GM21367 (cell line): ENCODE data around the gene GGT7.
"Not testable (repeated sequence)": the region's sequence is repeated elsewhere in the genome, so short reads cannot be mapped to it uniquely, and the experiment has no call there.

Experiments
- ATAC-seq: cut with Tn5 transposase; IDR thresholded peaks from one replicate; pipeline ENCODE4 v1.9.1; 2021; ENCODE audit not compliant: unreplicated experiment

The GGT7 gene

DNA sequence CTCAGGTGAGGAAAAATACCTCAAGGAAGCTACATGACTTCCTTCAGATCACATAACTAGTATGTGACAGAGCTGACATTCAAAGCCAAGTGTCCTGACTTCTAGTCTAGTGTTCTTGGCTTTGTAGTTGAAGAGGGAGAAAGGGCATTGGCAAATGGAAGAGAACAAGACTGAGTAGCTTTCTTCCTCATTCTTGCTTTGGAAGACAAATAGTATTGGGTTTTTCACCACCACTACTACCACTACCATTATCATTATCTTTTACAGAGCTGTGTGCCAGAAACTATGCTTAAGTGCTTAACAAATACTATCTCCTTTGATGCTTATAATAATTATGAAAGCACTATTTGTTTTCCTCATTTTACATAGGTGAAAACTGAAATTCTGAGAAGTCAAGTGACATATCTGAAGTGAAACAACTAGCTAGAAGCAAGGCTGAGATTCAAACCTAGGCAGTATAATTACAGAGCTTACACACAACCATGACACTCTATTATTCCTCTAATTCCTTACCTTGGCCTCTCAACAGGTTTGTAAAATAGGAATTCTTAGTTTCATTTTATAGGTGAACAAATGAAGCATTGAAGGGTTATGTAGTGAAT is 10.5 kb upstream of the GGT7 start:
- ATAC-seq, result no peak

GRCh38 chr20:34881689-34882088 is 9.0 kb upstream of the GGT7 start:
- ATAC-seq, result no peak

- ATAC-seq, result not testable (repeated sequence)
These were observed 8.3 kb upstream of the GGT7 start for GRCh38 chr20:34880971-34881370.

GRCh38 chr20:34880215-34880850 is 7.7 kb upstream of the GGT7 start:
- no peak for ATAC-seq

GRCh38 chr20:34876406-34877282 is 4.0 kb upstream of the GGT7 start, which contains the start of gene ACSS2:
ACSS2 (plus strand) TSS chr20:34876612; CDS start chr20:34876646, 34 bp downstream.
- ATAC-seq, result peak; percentile 18

DNA sequence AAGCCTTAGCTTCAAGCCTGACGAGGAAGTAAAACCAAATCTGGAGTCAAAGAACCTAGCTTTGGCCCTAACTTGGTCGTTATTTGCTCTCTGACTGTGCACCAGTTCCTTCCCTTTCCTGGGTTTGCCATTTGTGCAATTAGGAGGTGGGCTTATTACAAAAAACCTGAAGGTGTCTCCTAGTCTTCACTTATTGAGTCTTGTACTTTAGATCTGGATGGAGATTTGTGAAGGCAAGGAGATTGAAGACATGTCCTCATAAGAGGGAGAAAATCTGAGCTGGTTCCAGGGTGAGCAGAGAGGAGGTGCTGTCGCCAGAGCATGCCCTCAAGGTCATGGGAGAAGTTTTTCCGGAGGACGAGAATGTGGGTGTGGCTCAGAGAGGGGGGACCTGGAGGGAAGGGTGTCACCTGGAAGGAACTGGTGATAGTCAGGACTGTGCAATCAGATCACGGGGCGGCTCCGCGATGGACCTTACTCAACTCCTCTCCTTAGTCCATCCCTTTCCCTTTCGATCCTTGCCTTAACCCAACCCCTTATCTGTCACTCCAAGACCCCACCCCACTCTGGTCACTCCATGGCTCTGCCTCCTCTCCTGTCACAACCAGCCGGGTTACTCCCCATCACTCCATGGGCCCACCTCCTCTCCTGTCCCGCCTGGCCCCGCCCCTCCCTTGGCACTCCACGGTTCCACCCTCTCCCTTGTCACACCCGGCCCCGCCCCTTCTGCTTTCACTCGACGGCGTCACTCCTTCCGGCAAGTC is 3.2 kb upstream of the GGT7 start:
- peak; percentile 54 for ATAC-seq

- no peak for ATAC-seq
These were observed 1.5 kb upstream of the GGT7 start for GRCh38 chr20:34874094-34874654.

GRCh38 chr20:34873583-34874093 is 982 bp upstream of the GGT7 start:
- ATAC-seq, result no peak

- ATAC-seq, result no peak
These were observed 562 bp downstream of the GGT7 start for GRCh38 chr20:34871966-34872621.

- no peak for ATAC-seq
These were observed 1.2 kb downstream of the GGT7 start for GRCh38 chr20:34871320-34871926.

- no peak for ATAC-seq
These were observed 8.4 kb downstream of the GGT7 start for GRCh38 chr20:34864216-34864615.

DNA sequence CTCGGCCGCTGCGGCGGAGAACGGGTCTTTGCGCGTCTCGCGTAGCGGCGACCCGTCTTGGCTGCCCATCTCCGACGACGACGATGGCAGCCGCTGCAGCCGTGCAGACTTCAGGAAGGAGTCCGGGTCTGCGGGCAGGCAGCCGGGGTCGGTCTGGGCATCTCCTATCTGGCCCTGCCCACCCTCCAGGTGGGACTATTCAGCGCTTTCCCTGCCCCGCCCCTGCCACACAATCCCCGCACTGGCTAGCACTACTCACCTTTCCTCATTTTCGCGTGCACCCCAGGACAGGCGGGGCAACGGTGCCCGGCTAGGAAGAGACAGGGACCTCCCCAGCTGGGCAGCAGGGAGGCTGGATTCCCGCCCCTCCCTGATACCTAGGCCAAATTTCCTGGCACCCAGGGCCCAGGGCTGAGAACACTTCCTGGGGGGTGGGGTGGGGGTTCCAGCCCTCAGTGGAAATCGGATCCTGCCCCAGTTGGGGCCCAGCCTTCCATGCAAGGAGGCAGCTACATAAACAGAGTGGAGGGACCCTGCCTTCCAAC is 9.2 kb downstream of the GGT7 start:
- ATAC-seq, result no peak

DNA sequence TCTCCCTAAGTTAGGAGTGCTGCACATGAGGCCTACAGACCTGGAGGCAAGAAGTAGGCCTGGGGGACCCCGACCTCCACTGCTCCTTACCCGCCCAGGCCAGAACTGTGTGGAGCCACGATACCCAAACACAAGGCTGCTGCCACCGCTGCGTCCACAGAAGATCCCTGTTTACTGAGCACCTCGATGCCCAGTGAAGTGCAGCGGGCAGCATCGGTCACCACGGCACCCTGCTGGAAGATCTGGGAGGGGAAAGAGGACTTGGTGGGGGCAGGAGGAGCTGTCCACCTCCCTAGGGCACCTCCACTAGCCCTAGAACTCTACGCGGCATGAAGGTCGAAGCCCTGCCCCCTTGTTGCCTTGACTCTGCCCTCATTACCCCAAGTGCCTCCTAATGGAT is 9.9 kb downstream of the GGT7 start:
- no peak for ATAC-seq

DNA sequence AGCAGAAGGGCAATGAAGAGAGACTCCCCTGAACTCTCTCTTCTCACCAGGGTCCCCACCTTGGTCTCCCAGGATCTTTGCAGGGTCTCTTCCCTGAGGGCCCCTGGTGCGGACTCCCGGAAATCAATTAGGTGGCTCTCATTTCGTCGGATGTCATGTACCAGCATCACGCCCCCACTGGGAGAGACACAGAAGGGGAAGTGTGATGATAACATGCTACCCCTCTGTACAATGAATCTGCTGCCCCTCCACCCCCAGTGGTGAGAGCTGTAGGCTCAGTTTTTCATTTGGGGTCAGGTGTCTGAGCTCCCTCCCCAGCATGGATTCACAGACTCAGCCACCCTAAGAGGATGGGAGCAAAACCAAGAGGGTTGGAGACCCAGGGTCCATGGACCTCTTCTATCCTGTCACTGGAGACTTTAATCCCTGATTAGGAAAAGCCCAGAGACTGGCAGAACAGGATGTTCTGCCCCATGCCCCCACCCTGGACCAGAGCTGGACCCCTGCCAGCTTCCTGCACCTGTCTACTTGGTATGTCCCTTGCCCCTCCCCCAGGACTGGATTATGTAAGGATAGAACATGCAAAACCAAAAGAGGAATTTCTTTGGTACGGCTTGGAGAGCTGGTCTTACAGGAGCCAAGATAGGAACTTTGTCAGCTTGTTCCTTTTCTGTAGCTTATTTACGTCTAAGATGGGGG is 11.1 kb downstream of the GGT7 start:
- ATAC-seq, result no peak

GRCh38 chr20:34859826-34860545 is 12.7 kb downstream of the GGT7 start:
- no peak for ATAC-seq

- no peak for ATAC-seq
These were observed 13.3 kb downstream of the GGT7 start for GRCh38 chr20:34859367-34859766.

- no peak for ATAC-seq
These were observed 20.4 kb downstream of the GGT7 start for GRCh38 chr20:34852298-34852697.

DNA sequence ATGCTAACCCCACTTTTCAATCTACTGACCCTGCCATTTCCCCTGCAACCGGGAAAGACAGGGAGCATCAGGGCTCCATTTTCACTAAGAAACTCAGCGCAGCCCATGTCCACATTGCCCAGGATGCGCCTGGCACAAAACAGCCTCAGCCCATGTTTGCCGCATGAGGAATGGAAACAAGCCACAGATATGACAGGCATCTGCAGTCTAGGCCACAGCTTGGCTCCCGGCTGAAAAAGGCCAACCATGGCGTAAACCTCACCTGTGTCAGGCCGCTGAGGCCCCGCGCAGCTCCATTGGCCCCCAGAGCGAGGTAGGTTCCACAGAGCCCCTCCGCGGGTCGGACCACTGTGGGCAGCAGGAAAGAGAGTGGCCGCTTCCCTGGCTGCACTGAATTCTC is 21.7 kb downstream of the GGT7 start:
- ATAC-seq, result no peak
